Ishikawa (cell line): ENCODE results near the gene LY86.

ENCODE experiments used
- CEBPB ChIP-seq: IDR thresholded peaks from 2 replicates; pipeline ENCODE4 v1.6.1; 2012
- CREB1 ChIP-seq: IDR thresholded peaks from 2 replicates; pipeline ENCODE4 v1.6.1; 2012; ENCODE audit warnings: low read depth
- EGR1 ChIP-seq: IDR thresholded peaks from 2 replicates; pipeline ENCODE4 v1.6.1; 2012
- EP300 ChIP-seq: IDR thresholded peaks from 2 replicates; pipeline ENCODE4 v1.6.1; 2012; ENCODE audit warnings: borderline replicate concordance
- FOXM1 ChIP-seq: IDR thresholded peaks from 2 replicates; pipeline ENCODE4 v1.6.1; 2012; ENCODE audit warnings: low read depth, borderline replicate concordance
- MAX ChIP-seq: IDR thresholded peaks from 2 replicates; pipeline ENCODE4 v1.6.1; 2012
- NFIC ChIP-seq: IDR thresholded peaks from 2 replicates; pipeline ENCODE4 v1.6.1; 2012
- RAD21 ChIP-seq: IDR thresholded peaks from 2 replicates; pipeline ENCODE4 v1.6.1; 2012; ENCODE audit warnings: low read depth
- TAF1 ChIP-seq: IDR thresholded peaks from 2 replicates; pipeline ENCODE4 v1.6.1; 2012; ENCODE audit warnings: low read depth, mild to moderate bottlenecking
- TCF12 ChIP-seq: IDR thresholded peaks from 2 replicates; pipeline ENCODE4 v1.6.1; 2012; ENCODE audit warnings: low read depth
- TEAD4 ChIP-seq: IDR thresholded peaks from 2 replicates; pipeline ENCODE4 v1.6.1; 2012
- USF1 ChIP-seq: IDR thresholded peaks from 2 replicates; pipeline ENCODE4 v1.6.1; 2012
- YY1 ChIP-seq: IDR thresholded peaks from 2 replicates; pipeline ENCODE4 v1.6.1; 2012; ENCODE audit warnings: low read depth
- ZBTB7A ChIP-seq: IDR thresholded peaks from 2 replicates; pipeline ENCODE4 v1.6.1; 2012; ENCODE audit warnings: low read depth
- TF ChIP-seq, protein P1 (sequence below): IDR thresholded peaks from 2 replicates; pipeline ENCODE4 v1.6.1; 2012; ENCODE audit warnings: low read depth, mild to moderate bottlenecking

LY86 gene

DNA sequence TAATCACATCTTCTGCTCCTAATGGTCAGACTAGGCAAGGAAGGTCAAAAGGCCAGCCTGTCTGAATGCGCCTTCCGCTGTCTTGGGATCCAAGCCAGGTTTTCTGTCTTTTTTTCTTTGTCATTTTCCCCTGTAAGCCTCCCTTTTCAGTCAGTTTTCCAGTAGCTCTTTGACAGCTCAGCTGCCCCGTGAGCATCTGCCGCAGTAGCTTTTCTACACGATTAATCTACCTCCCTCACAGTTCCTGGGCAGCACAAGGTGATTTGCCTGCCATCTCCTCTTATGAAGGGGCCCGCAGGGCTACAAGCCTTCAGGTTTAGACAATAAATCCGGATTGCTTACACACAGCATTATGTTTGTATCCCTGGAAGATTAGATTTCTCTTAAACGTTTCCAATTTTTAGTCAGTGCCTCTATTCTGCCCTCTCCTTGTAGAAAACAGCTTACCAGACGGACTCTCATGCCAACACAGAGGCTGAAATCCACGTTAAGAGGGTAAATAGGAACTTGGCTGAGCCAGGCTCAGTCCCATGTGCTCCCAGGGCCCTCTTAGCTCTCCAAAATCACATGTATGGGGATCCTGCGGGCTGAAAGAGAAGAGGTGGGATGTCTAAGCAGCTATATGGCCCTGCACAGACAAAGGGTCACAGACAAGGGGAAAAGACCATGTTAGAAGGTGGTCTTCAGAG, 77.2 kb downstream of the LY86 start:
- no peak for TF ChIP-seq TEAD4
- no peak for TF ChIP-seq EGR1
- no peak for TF ChIP-seq CEBPB
- TF ChIP-seq FOXM1 = no peak
- no peak for TF ChIP-seq MAX
- no peak for TF ChIP-seq CREB1
- TF ChIP-seq TAF1 = no peak
- TF ChIP-seq TCF12 = no peak
- TF ChIP-seq, protein P1, sequence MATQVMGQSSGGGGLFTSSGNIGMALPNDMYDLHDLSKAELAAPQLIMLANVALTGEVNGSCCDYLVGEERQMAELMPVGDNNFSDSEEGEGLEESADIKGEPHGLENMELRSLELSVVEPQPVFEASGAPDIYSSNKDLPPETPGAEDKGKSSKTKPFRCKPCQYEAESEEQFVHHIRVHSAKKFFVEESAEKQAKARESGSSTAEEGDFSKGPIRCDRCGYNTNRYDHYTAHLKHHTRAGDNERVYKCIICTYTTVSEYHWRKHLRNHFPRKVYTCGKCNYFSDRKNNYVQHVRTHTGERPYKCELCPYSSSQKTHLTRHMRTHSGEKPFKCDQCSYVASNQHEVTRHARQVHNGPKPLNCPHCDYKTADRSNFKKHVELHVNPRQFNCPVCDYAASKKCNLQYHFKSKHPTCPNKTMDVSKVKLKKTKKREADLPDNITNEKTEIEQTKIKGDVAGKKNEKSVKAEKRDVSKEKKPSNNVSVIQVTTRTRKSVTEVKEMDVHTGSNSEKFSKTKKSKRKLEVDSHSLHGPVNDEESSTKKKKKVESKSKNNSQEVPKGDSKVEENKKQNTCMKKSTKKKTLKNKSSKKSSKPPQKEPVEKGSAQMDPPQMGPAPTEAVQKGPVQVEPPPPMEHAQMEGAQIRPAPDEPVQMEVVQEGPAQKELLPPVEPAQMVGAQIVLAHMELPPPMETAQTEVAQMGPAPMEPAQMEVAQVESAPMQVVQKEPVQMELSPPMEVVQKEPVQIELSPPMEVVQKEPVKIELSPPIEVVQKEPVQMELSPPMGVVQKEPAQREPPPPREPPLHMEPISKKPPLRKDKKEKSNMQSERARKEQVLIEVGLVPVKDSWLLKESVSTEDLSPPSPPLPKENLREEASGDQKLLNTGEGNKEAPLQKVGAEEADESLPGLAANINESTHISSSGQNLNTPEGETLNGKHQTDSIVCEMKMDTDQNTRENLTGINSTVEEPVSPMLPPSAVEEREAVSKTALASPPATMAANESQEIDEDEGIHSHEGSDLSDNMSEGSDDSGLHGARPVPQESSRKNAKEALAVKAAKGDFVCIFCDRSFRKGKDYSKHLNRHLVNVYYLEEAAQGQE = no peak
- TF ChIP-seq RAD21 = no peak
- no peak for TF ChIP-seq ZBTB7A
- TF ChIP-seq USF1 = no peak
- TF ChIP-seq EP300 = no peak
- no peak for TF ChIP-seq YY1

DNA sequence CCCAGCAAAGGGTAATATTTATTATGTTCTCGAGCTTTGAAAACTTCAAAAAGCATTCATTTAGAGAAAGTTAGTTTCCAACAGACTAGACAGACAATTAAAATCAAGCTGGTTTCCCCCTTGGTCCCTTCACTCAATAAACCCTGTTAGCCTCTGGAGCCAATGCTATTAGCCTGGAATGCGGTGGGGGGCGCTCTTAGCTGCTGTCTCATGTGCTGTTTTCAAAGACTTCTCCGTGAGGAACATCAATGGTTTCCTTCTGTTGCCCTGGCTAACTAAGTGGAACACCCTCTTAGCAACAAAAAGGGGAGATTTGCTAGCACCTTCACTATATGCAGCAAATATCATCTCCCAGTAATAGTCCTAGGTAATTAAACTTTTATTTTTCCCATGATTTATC, 86.4 kb downstream of the LY86 start:
- peak; percentile 44; the same call in 1 of the 2 replicates for TF ChIP-seq RAD21
- TF ChIP-seq EGR1 = no peak

GRCh38 chr6:6676910-6677441, 88.5 kb downstream of the LY86 start:
- TF ChIP-seq USF1 (no peak), RAD21 (peak; percentile 94), TCF12 (peak; percentile 36; the same call in 1 of the 2 replicates)

DNA sequence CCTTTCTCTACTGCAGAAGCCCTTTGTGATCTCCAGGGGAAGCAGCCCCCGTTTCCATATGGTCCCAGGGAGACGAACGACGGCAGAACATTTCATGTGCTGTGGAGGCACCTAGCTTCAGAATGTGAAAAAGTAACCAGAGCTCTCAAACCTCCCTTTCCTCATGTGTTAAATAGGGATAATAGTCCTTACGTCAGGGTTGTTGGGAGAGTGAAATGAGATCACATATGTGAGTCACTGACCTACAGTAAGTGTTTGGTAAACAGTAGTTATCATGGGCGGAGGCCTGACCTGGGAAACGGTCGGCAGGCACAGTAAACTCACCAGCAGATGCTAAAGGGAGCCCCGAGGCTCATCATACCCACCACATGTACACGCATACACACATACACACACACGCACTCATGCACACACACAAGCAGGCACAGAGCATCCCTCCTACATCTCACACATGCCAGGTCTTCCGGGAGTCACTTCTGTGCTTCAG, 89.7 kb downstream of the LY86 start:
- TF ChIP-seq MAX = peak; percentile 40; the same call in 1 of the 2 replicates
- TF ChIP-seq CREB1 = peak; percentile 72
- 0 out of 2 replicates have a peak, but pooled peaks have one; percentile 37 for TF ChIP-seq NFIC
- TF ChIP-seq USF1 = no peak
- TF ChIP-seq TCF12 = no peak
- TF ChIP-seq, protein P1 = no peak
- no peak for TF ChIP-seq RAD21
- TF ChIP-seq EP300 = peak; percentile 6; the same call in 1 of the 2 replicates
- TF ChIP-seq ZBTB7A = no peak

DNA sequence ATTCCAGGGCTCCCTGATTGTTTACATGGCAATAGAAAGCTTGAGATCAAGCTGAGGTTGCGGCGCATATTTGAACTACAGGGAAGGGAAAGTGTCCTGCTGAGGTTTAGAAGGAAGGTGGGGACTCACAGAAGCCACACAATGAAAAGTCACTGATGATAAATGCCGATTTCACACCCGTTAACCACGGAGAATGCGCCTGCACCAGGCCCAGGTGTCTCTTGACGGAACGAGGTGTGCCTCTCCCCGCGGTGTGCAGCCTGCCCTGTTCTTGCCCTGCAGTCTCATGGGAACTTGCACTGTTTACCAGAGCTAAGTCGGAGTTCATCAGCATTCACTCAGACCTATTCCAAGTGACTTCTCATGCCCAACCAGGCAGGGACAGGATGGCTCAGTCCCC, 90.3 kb downstream of the LY86 start:
- TF ChIP-seq TAF1 (no peak), ZBTB7A (no peak), TCF12 (peak; percentile 100), CREB1 (no peak), MAX (peak; percentile 92), TEAD4 (peak; percentile 99), CEBPB (peak; percentile 63; the same call in 1 of the 2 replicates), EGR1 (peak; percentile 59), RAD21 (peak; percentile 17; the same call in 1 of the 2 replicates), EP300 (peak; percentile 100), NFIC (peak; percentile 96), FOXM1 (peak; percentile 99)
